ENCODE measurements around the gene TCTN1. TPM values are rescaled to one million over a fixed set of nuclear protein-coding genes. Genes with fewer than 3 reads are reported as not detected.

The TCTN1 gene
- total and polyA plus RNA-seq, 2 of the 8 experiments (the other 6 are each of a cell fraction or from before 2014, with no cell fraction given) = 14.7 to 16.4 TPM

DNA sequence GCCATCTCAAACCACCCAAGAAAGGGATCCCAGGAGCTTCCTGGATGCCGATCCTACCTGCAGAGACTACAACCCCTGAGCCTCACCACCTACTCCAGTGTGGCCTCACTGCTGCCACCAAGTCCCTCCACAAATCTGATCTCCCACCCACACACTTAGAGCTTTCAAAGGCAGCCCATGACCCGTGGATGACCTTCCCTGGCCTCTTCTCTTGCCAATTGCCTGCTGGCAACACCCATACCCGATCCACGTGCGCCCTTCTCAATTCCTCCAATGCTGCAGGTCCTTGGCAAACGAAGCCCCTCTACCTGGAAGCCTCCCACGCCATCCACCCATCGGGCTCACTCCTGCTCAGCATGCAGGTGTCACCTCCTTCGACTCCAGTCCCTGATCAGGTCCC is 44.3 kb downstream of the TCTN1 start (continued):
- TF ChIP-seq, protein P1, sequence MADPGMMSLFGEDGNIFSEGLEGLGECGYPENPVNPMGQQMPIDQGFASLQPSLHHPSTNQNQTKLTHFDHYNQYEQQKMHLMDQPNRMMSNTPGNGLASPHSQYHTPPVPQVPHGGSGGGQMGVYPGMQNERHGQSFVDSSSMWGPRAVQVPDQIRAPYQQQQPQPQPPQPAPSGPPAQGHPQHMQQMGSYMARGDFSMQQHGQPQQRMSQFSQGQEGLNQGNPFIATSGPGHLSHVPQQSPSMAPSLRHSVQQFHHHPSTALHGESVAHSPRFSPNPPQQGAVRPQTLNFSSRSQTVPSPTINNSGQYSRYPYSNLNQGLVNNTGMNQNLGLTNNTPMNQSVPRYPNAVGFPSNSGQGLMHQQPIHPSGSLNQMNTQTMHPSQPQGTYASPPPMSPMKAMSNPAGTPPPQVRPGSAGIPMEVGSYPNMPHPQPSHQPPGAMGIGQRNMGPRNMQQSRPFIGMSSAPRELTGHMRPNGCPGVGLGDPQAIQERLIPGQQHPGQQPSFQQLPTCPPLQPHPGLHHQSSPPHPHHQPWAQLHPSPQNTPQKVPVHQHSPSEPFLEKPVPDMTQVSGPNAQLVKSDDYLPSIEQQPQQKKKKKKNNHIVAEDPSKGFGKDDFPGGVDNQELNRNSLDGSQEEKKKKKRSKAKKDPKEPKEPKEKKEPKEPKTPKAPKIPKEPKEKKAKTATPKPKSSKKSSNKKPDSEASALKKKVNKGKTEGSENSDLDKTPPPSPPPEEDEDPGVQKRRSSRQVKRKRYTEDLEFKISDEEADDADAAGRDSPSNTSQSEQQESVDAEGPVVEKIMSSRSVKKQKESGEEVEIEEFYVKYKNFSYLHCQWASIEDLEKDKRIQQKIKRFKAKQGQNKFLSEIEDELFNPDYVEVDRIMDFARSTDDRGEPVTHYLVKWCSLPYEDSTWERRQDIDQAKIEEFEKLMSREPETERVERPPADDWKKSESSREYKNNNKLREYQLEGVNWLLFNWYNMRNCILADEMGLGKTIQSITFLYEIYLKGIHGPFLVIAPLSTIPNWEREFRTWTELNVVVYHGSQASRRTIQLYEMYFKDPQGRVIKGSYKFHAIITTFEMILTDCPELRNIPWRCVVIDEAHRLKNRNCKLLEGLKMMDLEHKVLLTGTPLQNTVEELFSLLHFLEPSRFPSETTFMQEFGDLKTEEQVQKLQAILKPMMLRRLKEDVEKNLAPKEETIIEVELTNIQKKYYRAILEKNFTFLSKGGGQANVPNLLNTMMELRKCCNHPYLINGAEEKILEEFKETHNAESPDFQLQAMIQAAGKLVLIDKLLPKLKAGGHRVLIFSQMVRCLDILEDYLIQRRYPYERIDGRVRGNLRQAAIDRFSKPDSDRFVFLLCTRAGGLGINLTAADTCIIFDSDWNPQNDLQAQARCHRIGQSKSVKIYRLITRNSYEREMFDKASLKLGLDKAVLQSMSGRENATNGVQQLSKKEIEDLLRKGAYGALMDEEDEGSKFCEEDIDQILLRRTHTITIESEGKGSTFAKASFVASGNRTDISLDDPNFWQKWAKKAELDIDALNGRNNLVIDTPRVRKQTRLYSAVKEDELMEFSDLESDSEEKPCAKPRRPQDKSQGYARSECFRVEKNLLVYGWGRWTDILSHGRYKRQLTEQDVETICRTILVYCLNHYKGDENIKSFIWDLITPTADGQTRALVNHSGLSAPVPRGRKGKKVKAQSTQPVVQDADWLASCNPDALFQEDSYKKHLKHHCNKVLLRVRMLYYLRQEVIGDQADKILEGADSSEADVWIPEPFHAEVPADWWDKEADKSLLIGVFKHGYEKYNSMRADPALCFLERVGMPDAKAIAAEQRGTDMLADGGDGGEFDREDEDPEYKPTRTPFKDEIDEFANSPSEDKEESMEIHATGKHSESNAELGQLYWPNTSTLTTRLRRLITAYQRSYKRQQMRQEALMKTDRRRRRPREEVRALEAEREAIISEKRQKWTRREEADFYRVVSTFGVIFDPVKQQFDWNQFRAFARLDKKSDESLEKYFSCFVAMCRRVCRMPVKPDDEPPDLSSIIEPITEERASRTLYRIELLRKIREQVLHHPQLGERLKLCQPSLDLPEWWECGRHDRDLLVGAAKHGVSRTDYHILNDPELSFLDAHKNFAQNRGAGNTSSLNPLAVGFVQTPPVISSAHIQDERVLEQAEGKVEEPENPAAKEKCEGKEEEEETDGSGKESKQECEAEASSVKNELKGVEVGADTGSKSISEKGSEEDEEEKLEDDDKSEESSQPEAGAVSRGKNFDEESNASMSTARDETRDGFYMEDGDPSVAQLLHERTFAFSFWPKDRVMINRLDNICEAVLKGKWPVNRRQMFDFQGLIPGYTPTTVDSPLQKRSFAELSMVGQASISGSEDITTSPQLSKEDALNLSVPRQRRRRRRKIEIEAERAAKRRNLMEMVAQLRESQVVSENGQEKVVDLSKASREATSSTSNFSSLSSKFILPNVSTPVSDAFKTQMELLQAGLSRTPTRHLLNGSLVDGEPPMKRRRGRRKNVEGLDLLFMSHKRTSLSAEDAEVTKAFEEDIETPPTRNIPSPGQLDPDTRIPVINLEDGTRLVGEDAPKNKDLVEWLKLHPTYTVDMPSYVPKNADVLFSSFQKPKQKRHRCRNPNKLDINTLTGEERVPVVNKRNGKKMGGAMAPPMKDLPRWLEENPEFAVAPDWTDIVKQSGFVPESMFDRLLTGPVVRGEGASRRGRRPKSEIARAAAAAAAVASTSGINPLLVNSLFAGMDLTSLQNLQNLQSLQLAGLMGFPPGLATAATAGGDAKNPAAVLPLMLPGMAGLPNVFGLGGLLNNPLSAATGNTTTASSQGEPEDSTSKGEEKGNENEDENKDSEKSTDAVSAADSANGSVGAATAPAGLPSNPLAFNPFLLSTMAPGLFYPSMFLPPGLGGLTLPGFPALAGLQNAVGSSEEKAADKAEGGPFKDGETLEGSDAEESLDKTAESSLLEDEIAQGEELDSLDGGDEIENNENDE (IDR thresholded peaks at IDR 0.05; ENCODE audit: insufficient replicate concordance, low read length) = no peak

All from H1 (cell line).